ENCODE measurements around the gene AGPAT4. TPM values are rescaled to one million over a fixed set of nuclear protein-coding genes. Genes with fewer than 3 reads are reported as not detected.

Gene AGPAT4
- total RNA-seq, 4 donors from 2014 or later = 1.0 to 17.4 (median 6.4) TPM

- TF ChIP-seq POLR2A (IDR thresholded peaks at IDR 0.05) (no peak), CTCF (IDR thresholded peaks at IDR 0.05) (no peak)
- Histone ChIP-seq H3K27ac (no peak overlapping the region), H3K4me3 (no peak overlapping the region), H3K4me1 (no peaks in the 10 kb centered on the region), H3K27me3 (no peaks in the 10 kb centered on the region), H3K36me3 (peaks cover 6 to 100% (median 26%) of the 10 kb centered on the region in 3 donors), H3K9me3 (no peaks in the 10 kb centered on the region)
- no peak for DNase-seq
- intact Hi-C loops (cut with DNase I) = no loop called here
These were observed 168.9 kb downstream of the AGPAT4 start for GRCh38 chr6:161104966-161105365.

- H3K9me3 ChIP-seq = no peaks in the 10 kb centered on the region
- no peaks in the 10 kb centered on the region for H3K27me3 ChIP-seq
- no peaks in the 10 kb centered on the region for H3K4me1 ChIP-seq
- TF ChIP-seq CTCF (IDR thresholded peaks at IDR 0.05) (no peak), POLR2A (IDR thresholded peaks at IDR 0.05) (no peak)
- no peak overlapping the region for H3K27ac ChIP-seq
- WGBS, 2 donors = 95 to 97% methylated on average over 4 of the region's 4 CpGs
- peaks cover 0 to 100% (median 23%) of the 10 kb centered on the region in 3 donors for H3K36me3 ChIP-seq
- intact Hi-C loops (cut with DNase I) = no loop called here
- no peak for DNase-seq
- H3K4me3 ChIP-seq = no peak overlapping the region
These were observed 170.4 kb downstream of the AGPAT4 start for GRCh38 chr6:161103475-161103874.

GRCh38 chr6:161101517-161101916 lies 172.3 kb downstream of the AGPAT4 start:
- peaks cover 0 to 100% (median 7%) of the 10 kb centered on the region in 3 donors for H3K36me3 ChIP-seq
- intact Hi-C loops (cut with DNase I) = no loop called here
- no peak overlapping the region for H3K4me3 ChIP-seq
- no peaks in the 10 kb centered on the region for H3K27me3 ChIP-seq
- no peak overlapping the region for H3K27ac ChIP-seq
- H3K9me3 ChIP-seq = no peaks in the 10 kb centered on the region
- DNase-seq = no peak
- no peaks in the 10 kb centered on the region for H3K4me1 ChIP-seq
- TF ChIP-seq CTCF (IDR thresholded peaks at IDR 0.05) (no peak), POLR2A (IDR thresholded peaks at IDR 0.05) (no peak)
- WGBS, 2 donors = 87% methylated on average over 6 to 7 of the region's 7 CpGs

- Histone ChIP-seq H3K4me1 (no peaks in the 10 kb centered on the region), H3K27ac (no peak overlapping the region), H3K27me3 (no peaks in the 10 kb centered on the region), H3K36me3 (peaks cover 0 to 100% (median 7%) of the 10 kb centered on the region in 3 donors), H3K4me3 (no peak overlapping the region), H3K9me3 (no peaks in the 10 kb centered on the region)
- 83 to 89% methylated on average over 7 to 8 of the region's 8 CpGs for WGBS, 2 donors
- DNase-seq = no peak
- intact Hi-C loops (cut with DNase I) = no loop called here
- no peak for TF ChIP-seq CTCF (IDR thresholded peaks at IDR 0.05)
- no peak for TF ChIP-seq POLR2A (IDR thresholded peaks at IDR 0.05)
These were observed 173.8 kb downstream of the AGPAT4 start for GRCh38 chr6:161100072-161100471.

- no peak for DNase-seq
- Histone ChIP-seq H3K9me3 (no peaks in the 10 kb centered on the region), H3K27me3 (no peaks in the 10 kb centered on the region), H3K27ac (no peak overlapping the region), H3K4me3 (no peak overlapping the region), H3K4me1 (no peaks in the 10 kb centered on the region), H3K36me3 (peaks cover 0 to 100% (median 3%) of the 10 kb centered on the region in 3 donors)
- TF ChIP-seq POLR2A (IDR thresholded peaks at IDR 0.05) (no peak), CTCF (IDR thresholded peaks at IDR 0.05) (no peak)
- intact Hi-C loops (cut with DNase I) = no loop called here
These were observed 177.9 kb downstream of the AGPAT4 start for GRCh38 chr6:161095916-161096315.
